ENCODE data around the gene TSPEAR. TPM values are rescaled to one million over a fixed set of nuclear protein-coding genes. Genes with fewer than 3 reads are reported as not detected.
A peak's percentile ranks its signal among the peaks of the same experiment; 100 is the strongest.

TSPEAR gene
- total and polyA plus RNA-seq, 2 of the 13 experiments (the other 11 are each of a cell fraction or from before 2014, with no cell fraction given), result 0.07 to 0.32 TPM

- TF ChIP-seq GRHL1 (CRISPR knock-in tag; conservative IDR thresholded peaks at IDR 0.05) (no peak), ZNF782 (CRISPR knock-in tag; IDR thresholded peaks at IDR 0.05; ENCODE audit: borderline replicate concordance) (no peak), IKZF1 (IDR thresholded peaks at IDR 0.05) (no peak), TAF1 (CRISPR knock-in tag; IDR thresholded peaks at IDR 0.05) (no peak), NONO (IDR thresholded peaks at IDR 0.05) (no peak), NONO (CRISPR knock-in tag; conservative IDR thresholded peaks at IDR 0.05) (no peak), RXRA (CRISPR knock-in tag; IDR thresholded peaks at IDR 0.05) (no peak), GATAD1 (CRISPR knock-in tag; IDR thresholded peaks at IDR 0.05) (no peak), ZNF441 (CRISPR knock-in tag; IDR thresholded peaks at IDR 0.05; ENCODE audit: borderline replicate concordance) (no peak), KLF13 (CRISPR knock-in tag; IDR thresholded peaks at IDR 0.05) (no peak)
Observed at GRCh38 chr21:44658541-44658910, 52.8 kb downstream of the TSPEAR start (continued).

GRCh38 chr21:44657635-44658540, 53.5 kb downstream of the TSPEAR start, which contains the start of gene KRTAP12-3:
Gene KRTAP12-3, plus strand, starts transcription at chr21:44657932. Its CDS starts 48 bp downstream, at chr21:44657980.
- in situ Hi-C loops (cut with HindIII; ENCODE audit: extremely low pct_ligation_motif_present, low pct_unique_long_range_greater_than_20kb) (no loop called here), intact Hi-C loops (cut with micrococcal nuclease; ENCODE audit: unreplicated experiment) (no loop called here)
- 48% methylated on average over 18 of the region's 26 CpGs for WGBS (ENCODE audit: low lambda C conversion rate)

More at GRCh38 chr21:44657635-44658540, 53.5 kb downstream of the TSPEAR start, which contains the start of gene KRTAP12-3:
- H2AFZ ChIP-seq (ENCODE audit: low read length), result no peak within 1 kb of the TSS
- no peak for FAIRE-seq
- H3K36me3 ChIP-seq (replicated peaks in 1 of 2; ENCODE audit: control insufficient read depth in 1 of 2, insufficient read depth in 2 of 2, low read length in 2 of 2), result no peaks in the 10 kb centered on the region
- ATAC-seq, result no peak
- H3K4me1 ChIP-seq (ENCODE audit: insufficient read depth, low read length), result peaks cover 9% of the 10 kb centered on the region; the same call in 1 of the 2 replicates
- no peak within 1 kb of the TSS for H3K4me2 ChIP-seq (ENCODE audit: low read depth, low read length)
- peaks cover 4% of the 10 kb centered on the region; the same call in 1 of the 2 replicates for H3K9me3 ChIP-seq (ENCODE audit: low read length)
- no peaks in the 10 kb centered on the region for H4K20me1 ChIP-seq (ENCODE audit: insufficient read depth, low read length)
- BruUV-seq (replicated peaks), result no TSS peak
- no peak within 1 kb of the TSS for H3K9ac ChIP-seq (ENCODE audit: insufficient read depth, low read depth, low read length)
- DNase-seq (ENCODE audit: low spot score), result no peak
- H3K4me3 ChIP-seq (replicated peaks in 1 of 3; ENCODE audit: insufficient read depth in 1 of 3, low read depth in 2 of 3, low read length in 3 of 3), result no peak within 1 kb of the TSS
- no peak within 1 kb of the TSS for H3K27ac ChIP-seq (ENCODE audit: extremely low read length, insufficient read depth, low read length)
- TF ChIP-seq PPARG (CRISPR knock-in tag; conservative IDR thresholded peaks at IDR 0.05) (no peak), ZBTB21 (CRISPR knock-in tag; IDR thresholded peaks at IDR 0.05) (peak; percentile 41; the same call in 1 of the 2 replicates), ZHX1 (CRISPR knock-in tag; IDR thresholded peaks at IDR 0.05; ENCODE audit: low read depth) (no peak), MTERF4 (CRISPR knock-in tag; IDR thresholded peaks at IDR 0.05) (no peak), ZNF761 (CRISPR knock-in tag; conservative IDR thresholded peaks at IDR 0.05) (no peak), FLYWCH1 (CRISPR knock-in tag; IDR thresholded peaks at IDR 0.05) (no peak), CREB1 (IDR thresholded peaks at IDR 0.05) (0 out of 2 replicates have a peak, but pooled peaks have one; percentile 3), CREB1 (CRISPR knock-in tag; IDR thresholded peaks at IDR 0.05) (no peak)
- POLR2A ChIA-PET, result no interaction called here
- H3K79me2 ChIP-seq (ENCODE audit: insufficient read depth, low read length), result no peaks in the 10 kb centered on the region
- H3K27me3 ChIP-seq (ENCODE audit: control insufficient read depth in 1 of 2, insufficient read depth in 2 of 2, low read length in 2 of 2), result peaks cover 3 to 13% of the 10 kb centered on the region in 2 experiments; a peak in 2 of 5 replicates
- CTCF ChIA-PET (ENCODE audit: low intra/inter-chr PET ratio, low total read pairs), result no interaction called here
